CD4-positive, alpha-beta T cell treated with Interleukin-12 subunit alpha and Interleukin-12 subunit beta, for 1 hour (primary cell): ENCODE measurements around the gene COQ8A.

Experiments used
- DNase-seq: peaks from one replicate; pipeline ENCODE4 v3.0.0-alpha.2; 2020

The COQ8A gene

GRCh38 chr1:227033880-227034279 lies 93.8 kb downstream of the COQ8A start:
- DNase-seq: no peak

GRCh38 chr1:227035316-227035715 lies 95.2 kb downstream of the COQ8A start:
- no peak for DNase-seq

- no peak for DNase-seq
Observed at GRCh38 chr1:227037121-227037520, 97.0 kb downstream of the COQ8A start.
